ENCODE results near the gene KLHL12.

KLHL12 gene

DNA sequence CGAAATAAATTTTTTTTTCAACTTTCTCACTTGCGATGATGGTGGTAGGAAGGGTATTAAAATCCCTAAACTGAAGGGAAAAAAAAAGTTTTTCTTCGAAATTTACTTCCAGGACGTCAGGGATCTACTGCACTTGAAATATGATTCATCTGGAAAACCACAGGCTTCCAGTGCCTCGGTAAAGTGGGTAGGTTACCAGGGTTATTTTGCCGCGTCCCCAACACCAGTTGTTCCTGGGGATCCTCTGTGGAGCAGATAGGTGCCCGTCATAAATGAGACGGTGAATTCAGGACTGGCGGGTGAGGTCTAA lies 38.9 kb downstream of the KLHL12 start:
- FAIRE-seq (peak; percentile 42), DNase-seq (ENCODE audit: low spot score) (peak; percentile 57)

DNA sequence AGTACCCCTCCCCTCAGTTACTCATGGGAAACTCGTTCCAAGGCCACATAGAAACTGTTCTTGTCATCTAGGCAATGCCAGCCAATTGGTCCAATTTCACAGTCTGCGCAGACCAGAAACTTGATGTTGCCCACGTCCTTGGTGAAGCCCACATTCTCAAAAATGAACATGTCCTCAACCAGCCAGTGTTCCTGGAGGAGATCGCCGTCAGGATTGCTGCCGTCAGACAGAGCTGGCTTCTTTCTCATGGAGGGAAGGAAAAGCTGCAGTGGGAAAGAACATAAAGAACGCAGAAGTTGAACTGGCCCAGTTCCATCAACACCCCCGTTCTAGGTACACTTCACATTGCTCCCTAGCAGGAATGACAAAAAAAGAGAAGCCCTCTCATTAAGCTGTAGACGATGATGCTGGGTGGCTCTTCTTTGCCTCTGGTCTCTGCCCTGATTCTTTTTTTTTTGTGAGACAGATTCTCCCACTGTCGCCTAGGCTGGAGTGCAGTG lies 46.0 kb downstream of the KLHL12 start:
- FAIRE-seq (no peak), DNase-seq (ENCODE audit: low spot score) (no peak)

DNA sequence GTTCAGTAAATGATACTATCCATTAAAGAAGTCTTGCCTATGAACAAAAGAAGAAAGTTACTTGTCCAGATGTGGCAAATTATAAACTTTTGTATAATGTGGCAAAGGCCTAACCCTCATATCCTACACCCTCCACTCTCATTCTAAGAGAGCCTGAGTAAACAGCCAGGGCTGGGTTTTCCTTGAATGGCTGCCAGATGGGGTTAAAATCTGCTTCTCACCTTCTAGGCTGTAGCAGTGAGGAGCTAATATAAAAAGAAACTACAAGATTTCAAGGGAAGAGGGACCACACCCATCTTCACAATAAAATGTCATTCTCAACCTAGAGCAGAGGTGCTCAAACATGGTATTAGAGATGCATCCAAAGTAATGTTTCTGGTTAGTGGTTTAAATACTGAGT lies 47.0 kb downstream of the KLHL12 start:
- no peak for DNase-seq (ENCODE audit: low spot score)
- FAIRE-seq = no peak

DNA sequence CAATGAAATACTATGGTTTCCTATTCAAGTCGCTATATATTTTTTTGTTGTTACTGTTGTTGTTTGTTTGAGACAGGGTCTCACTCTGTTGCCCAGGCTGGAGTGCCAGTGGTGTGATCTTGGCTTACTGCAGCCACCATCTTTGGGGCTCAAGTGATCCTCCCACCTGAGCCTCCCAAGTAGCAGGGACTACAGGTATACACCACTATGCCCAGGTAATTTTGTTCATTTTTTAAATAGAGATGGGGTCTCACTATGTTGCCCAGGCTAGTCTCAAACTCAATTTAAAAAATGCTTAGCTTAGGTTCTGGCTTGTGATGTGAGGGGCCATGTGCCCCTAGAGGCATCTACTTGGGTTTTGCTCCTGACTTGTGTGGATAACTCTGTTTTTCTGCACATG lies 47.9 kb downstream of the KLHL12 start:
- FAIRE-seq = no peak

DNA sequence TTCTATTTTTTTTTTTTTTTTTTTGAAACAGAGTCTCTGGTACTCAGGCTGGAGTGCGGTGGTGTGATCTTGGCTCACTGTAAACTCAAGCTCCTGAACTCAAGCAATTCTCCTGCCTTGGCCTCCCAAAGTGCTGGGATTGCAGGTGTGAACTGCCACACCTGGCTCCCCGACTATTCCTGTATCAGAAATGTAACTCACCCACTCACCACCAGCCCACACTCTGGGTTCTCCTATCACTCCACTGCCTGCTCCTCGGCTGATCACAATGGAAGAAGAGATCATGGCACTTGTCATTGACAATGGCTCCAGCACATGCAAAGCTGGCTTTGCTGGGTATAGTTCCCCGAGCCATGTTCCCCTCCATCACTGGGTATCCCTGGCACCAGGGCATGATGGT lies 54.0 kb downstream of the KLHL12 start:
- DNase-seq (ENCODE audit: low spot score) = no peak
- FAIRE-seq = no peak

More for the DNA sequence above, 47.9 kb downstream of the KLHL12 start:
- DNase-seq (ENCODE audit: low spot score) = no peak

DNA sequence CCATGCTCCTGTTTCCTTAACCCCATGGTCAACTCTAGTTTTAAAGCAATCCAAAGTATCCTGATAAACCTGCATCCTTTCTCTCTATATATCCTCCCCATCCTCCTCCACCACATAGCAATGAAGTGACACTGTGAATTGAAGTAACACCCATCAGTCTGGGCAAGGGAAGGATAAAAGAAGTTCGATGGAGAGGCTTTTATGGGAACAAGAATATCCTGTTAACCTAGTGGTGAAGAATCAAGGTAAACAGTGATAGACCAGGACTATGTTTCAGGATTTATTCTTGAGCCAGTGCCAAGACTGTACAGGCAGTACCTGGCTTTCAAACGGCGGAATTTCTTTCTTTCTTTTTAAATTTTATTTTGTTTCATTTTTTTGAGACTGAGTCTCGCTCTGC lies 55.7 kb downstream of the KLHL12 start:
- FAIRE-seq (no peak), DNase-seq (ENCODE audit: low spot score) (no peak)

DNA sequence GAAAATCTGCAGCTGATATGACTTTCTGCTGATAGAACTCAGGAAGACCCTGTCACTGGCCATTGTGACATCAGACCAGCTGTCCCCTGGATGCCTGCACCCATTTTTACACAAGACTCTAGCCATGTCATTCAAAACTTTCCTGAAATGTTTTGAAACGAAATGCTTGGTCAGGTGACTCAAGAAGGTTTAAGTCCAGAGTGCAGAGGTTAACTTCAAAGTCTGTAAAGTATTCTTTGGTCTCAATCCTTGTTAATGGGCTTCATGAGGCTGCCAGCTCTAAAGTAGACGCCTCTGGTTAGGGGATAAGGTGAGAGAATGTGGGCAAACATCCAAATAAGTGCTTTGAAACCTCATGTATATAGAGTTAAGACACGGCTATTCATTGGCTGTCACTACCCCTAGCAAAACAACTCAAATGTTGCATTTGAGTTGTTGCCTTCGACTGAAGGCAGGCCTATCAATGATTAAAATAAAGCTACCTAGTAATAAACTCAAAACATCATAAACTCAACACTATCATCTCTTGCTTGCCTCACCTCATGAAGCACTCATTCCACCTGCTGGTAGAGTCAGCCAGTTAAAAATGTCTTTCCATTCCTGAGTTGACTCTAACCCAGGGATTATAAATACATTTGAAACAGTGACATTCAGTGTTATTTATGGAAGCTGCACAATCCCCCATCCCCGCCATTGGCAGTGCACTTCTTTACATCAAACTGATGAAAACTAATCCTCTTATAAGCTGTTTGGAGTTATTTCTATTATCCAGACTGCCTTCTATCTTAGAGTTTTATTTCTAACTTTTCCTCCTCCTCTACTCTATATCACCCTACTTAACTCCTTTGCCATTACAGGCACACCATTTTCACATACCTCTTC lies 64.1 kb downstream of the KLHL12 start:
- no peak for DNase-seq (ENCODE audit: low spot score)
- FAIRE-seq = no peak

DNA sequence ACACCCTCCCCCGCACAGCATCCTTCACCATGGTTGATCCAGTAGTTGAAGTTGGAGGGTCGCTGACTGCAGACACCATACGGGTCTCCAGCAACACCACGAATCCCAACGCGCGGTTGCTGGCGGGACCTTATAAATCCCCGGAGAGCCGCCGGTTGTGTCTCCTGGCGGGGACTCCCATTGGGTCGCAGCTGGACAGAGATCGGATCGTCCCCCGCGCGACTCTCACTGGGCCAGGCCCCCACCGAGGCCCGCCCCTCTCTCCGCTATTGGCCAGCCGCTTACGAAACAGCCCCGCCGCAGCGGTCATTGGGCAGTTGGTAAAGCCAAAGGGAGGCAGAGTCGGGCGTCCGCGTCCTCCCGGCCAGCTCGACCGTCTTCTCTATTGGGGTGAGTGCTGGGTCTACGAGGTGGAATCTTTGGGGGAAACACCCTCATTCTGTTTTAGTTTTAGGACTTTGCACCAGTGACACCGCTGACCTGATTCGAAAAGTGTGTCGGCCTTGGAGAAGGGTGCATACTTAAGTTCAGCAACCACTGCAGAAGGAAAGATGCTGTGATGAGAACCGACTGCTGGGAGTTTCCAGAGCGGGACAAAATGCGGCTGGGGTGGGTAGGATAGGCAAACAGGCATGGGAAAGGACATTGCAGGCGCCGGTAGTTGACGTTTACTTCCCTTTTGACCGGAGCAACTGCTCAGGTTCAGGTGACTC lies 65.5 kb downstream of the KLHL12 start:
- FAIRE-seq (no peak), DNase-seq (ENCODE audit: low spot score) (peak; percentile 51)

DNA sequence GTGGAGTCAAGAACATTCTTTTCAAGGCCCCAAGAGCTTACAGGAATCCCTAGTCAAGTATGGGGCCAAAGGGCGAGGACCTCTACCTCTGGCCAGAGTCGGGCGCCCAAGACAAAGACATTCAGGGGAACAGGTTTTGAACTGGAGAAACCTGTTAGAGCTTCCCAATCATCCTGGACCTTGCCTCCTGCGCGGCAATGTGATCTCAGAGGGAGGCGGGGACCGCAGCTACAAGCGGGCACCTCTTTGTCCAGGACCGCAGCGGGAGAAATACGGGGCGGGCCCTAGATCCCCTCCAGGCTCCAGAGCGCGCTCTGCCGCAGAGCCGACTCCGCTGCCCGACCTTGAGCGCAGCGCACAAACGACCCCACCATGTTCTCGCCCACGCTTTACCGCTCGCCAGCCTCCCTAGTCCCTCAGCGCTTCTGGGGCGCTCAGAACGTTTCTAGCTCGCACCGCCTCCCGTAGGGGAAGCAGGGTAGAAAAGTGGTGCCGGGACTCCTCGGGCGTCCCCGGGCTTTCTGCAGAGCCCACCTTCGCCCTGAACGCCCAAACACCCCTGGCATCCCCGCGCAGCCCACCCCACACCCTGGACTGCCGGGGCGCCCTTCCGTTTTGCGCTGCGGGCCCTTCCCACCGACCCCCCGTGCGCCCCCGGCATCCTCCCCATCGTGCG lies 66.2 kb downstream of the KLHL12 start:
- no peak for FAIRE-seq
- no peak for DNase-seq (ENCODE audit: low spot score)

DNA sequence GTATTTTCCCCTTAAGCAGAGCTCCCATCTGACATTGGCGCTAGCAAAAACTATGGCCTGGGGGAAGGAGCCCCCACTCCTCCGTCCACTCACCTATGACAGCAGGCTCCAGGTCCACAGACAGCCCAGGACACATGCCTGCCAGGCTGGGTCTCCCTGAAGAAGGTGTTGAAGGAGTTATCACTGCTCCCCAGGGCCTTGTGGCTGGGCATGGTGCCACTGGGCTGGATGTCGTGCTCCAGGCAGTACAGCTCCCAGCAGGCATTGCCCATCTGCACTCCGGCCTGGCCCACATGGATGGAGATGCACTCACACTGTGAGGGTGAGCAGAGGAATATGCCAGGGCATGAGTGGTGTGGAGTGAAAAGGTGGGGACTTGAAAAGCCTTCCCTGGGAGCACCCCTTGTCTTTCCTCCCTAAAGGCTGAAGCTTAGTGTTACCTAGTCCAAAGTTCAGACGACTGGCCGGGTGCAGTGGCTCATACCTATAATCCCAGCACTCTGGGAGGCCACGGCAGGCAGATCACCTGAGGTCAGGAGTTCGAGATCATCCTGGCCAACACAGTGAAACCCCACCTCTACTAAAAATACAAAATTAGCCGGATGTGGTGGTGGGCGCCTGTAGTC lies 68.1 kb downstream of the KLHL12 start:
- FAIRE-seq (no peak), DNase-seq (ENCODE audit: low spot score) (no peak)

DNA sequence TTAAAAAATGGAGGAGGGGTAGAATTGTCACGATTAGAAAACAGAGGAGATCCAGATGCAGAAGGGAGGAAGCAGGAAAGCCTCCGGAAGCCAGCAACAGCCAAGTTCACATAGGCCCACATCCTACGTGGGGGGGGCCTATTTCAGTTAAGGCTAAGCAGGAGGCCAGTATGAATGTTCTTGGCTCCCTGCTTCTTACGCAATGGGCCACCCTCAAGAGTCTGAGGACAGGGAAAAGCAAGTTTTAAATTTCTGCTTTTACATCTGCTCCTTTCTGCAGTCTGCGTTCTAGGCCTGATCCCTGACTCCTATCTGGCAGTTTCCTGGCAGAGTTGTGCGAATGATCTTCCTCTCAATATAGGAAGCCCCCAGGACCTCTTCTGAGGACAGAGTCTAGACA lies 68.7 kb downstream of the KLHL12 start:
- FAIRE-seq (no peak), DNase-seq (ENCODE audit: low spot score) (no peak)

DNA sequence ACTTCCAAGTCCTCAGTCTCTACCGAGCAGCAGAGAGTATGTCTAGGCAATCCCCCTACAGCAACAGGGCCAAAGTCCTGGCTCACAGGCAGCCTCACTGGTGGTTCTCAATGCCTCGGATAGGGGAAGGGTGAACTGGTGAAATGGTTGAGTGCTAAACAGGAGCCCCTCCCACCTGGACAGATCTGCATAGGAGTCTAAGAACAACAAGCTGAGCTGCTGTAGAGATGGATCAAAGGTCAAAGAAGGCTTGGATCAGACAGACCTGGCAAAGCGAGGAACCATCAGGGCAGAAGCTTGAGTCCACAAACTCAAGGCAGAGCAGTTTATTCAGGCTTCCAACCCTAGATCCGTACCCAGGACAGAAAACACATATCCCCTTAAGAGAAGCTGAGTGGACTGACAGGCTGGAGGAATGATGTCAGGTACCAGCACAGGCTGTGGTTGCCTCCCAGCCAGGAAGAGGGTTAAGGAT lies 69.9 kb downstream of the KLHL12 start:
- no peak for FAIRE-seq

DNA sequence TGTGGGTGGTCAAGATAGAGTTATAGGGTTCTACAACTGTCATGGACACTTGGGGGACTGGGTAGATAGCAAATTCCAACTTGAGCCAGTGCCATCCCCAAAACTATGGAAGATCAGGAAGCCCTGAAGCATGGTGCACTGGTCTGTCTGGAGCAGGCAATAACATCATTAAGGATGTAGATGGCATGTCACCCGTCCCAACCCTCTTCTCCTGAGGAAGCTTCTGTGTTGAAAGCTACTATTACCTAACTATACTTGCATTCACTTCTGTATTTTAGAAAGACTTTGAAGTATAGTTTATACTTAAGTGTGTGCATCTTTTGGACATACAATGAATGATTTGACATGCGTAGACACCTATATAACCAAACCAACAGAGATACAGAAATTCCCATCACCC lies 71.0 kb downstream of the KLHL12 start:
- FAIRE-seq (no peak), DNase-seq (ENCODE audit: low spot score) (no peak)

More for the DNA sequence above, 69.9 kb downstream of the KLHL12 start:
- no peak for DNase-seq (ENCODE audit: low spot score)

DNA sequence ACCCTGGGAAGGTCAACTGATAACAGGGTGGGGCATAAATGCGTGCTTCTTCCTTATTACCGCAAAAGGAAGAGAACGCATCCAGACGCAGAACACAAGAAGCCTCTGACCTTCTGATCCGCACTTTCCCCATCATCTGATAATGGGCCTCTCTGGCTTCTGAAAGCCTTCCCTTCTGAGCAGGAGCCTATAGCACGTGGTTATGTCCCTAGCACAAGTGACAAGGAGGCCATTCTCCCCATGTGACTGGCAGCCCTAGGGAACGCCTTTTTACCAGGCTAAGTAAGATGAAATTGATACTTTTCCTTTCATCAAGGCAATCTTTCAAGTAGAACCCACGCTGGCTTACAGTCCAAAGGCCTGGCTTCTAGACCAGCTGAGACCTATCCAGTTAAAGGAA lies 72.2 kb downstream of the KLHL12 start:
- DNase-seq (ENCODE audit: low spot score) (no peak), FAIRE-seq (no peak)

DNA sequence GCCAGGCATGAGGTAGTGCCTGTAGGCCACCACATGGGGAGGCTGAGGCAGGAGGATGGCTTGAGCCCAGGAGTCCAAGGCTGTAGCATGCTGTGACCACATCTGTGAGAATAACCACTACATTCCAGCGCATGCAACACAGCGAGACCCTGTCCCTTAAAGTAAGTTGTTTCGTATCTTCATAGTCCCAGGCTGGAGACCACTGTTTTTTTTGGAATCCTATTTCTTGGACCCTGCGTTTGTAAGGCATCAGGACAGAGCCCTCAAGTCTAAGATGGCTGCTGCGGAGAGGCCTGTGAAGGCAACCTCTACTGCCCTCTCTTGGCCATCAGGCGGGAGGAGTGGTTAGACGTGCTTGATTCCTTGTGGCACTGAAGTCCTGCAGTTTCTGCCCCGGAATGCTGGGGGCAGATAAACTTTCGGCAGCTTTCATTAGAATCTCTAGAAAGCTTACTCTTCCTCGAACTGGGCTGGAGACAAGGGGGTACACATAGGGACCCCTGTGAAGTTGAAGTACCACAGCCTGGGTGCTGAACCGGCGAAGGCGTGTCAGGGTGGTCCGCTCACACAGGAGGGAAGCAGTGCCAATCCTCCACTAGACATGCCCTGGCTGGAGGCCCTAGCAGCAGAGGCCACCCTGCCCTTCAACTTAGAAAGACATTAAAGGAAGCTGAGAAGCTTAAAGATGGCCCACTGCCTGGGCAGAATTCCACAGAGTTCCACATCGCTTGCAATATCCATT lies 74.7 kb downstream of the KLHL12 start:
- no peak for DNase-seq (ENCODE audit: low spot score)
- no peak for FAIRE-seq

DNA sequence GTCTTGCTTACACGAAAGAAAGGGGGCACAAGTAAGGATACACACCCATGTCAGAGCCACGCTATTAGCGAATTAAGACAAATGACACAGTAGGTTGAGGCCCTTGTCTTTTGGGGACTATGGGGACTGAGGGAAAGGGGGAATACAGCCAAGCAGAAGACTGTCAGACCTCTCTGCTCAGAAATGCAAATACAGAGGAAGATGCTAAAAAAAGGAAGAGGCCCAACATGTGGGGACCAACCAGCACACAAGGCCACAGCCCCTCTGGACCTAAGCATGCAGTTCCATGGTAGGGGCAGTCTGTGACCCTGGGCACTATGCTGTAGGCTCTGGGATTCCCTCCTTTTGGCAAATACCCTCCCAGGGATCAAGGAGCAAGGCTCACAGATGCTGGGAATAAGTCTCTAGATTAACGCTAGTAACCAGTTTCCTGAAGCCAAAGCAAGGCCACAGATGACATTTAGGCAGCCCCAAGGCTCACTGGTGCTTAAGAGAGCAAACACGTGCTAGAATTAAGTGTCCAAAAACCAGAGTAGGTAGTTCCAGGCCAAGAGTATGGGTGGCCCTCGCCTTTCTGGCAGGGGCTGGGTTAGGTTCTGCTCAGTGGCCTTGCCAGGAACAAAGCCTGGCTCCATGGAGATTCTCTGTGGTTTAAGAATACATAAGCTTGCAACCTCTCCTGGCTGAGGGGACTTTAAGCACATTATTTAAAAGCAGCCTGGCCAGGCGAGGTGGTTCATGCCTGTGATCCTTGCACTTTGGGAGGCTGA lies 76.3 kb downstream of the KLHL12 start:
- FAIRE-seq = no peak

DNA sequence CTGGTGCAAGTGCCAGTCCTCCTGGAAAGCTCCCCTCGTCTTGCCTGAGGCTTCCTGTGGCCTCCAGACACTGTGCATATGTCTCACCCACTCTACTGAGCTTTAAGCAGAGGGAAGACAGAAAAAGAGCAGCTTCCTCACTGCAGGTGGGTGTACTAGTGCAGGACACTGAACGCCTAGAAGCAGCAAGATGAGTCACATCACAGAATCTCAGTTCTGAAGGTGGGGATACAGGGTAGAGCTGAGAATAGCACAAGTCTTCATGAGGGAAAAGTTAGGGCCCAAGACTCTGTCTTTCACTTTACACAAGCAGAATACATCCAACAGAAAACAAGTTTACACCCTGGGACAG lies 78.9 kb downstream of the KLHL12 start:
- DNase-seq (ENCODE audit: low spot score) (no peak), FAIRE-seq (no peak)

More for the DNA sequence above, 76.3 kb downstream of the KLHL12 start:
- DNase-seq (ENCODE audit: low spot score) = no peak

DNA sequence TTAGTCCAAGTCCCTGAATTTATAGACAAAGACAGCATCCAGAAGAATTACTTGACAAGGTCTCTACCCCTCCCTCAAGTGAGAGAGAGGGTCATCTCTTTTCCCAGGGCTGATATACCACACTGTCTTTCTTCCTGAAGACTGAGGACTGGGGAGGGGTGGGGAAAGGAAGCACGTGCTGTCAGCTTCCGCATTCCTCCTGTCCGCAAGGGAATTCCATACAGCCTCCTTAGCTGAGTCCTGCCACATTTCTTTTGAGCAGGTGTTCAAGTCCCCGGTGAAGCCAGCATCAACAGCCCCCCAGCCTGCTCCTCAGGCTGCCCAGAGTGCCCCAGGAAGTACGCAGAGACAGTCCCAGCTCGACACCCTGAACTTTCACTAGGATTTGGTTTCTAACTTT lies 82.1 kb downstream of the KLHL12 start:
- FAIRE-seq = no peak
- DNase-seq (ENCODE audit: low spot score) = no peak

DNA sequence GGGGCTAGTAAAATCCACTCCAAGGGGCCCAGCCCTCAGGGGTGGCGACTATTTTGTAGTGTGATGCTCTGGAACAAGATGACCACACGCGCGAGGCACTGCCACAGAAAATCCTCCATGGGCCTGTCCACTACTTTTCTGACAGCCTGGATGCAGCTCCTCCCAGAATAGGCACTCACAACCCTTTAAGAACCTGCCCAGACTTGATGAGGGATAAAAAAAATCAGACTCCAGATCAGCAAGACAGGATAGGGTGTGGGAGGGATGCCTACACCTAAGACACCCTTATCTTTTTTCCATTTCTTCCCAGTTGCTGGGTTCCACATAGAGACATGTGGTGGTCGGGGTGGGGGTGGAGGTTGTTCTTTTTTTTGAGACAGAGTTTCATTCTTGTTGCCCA lies 82.8 kb downstream of the KLHL12 start:
- DNase-seq (ENCODE audit: low spot score) = no peak
- FAIRE-seq = no peak

DNA sequence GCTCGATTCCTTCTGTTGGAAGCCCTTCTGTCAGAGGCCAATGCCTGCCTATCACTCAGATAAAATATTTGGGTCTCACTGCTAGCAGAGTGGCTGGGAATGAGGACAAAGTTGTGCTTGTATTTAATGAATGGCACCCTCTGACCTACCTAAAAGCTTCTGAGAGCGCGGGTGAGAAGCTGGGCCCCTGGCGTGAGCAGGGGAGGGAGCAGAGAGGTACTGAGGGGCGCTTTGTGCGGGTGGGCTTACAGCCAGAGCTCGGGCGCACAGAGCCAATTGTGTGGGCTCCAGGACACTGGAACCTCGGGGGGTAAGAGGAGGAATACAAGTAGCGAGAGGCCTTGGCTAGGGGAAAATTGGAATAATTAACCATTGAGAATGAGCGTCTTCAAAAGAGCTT lies 84.0 kb downstream of the KLHL12 start:
- no peak for FAIRE-seq
- no peak for DNase-seq (ENCODE audit: low spot score)

All from RCC 7860 (cell line).